ENCODE measurements around the gene NCOA7.

DNA sequence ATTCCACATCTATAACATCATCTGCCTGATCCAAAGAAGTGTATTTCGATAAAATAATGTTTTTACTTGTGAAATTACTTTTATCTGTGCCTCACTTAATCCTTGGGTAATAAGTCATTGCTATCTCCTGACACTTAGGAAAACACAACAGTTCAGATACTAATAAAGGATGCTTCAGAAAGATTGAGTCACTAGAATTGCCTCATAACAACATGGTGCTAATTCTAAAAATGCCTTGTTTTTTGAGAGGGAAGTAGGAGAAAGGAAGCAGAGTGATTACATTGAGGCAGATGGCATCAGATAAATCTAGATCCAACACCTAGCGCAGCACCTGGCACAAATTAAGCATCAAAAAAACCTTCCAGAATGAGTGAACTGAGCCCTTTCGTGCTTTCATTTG, 69.0 kb downstream of the NCOA7 start:
- TF ChIP-seq, protein P1, sequence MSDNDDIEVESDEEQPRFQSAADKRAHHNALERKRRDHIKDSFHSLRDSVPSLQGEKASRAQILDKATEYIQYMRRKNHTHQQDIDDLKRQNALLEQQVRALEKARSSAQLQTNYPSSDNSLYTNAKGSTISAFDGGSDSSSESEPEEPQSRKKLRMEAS (IDR thresholded peaks at IDR 0.05): no peak
- TF ChIP-seq EGR1 (IDR thresholded peaks at IDR 0.05; ENCODE audit: low read depth in 2 of 2) (no peak), RAD21 (IDR thresholded peaks at IDR 0.05) (no peak), YY1 (IDR thresholded peaks at IDR 0.05) (no peak)
- TF ChIP-seq, protein P2, sequence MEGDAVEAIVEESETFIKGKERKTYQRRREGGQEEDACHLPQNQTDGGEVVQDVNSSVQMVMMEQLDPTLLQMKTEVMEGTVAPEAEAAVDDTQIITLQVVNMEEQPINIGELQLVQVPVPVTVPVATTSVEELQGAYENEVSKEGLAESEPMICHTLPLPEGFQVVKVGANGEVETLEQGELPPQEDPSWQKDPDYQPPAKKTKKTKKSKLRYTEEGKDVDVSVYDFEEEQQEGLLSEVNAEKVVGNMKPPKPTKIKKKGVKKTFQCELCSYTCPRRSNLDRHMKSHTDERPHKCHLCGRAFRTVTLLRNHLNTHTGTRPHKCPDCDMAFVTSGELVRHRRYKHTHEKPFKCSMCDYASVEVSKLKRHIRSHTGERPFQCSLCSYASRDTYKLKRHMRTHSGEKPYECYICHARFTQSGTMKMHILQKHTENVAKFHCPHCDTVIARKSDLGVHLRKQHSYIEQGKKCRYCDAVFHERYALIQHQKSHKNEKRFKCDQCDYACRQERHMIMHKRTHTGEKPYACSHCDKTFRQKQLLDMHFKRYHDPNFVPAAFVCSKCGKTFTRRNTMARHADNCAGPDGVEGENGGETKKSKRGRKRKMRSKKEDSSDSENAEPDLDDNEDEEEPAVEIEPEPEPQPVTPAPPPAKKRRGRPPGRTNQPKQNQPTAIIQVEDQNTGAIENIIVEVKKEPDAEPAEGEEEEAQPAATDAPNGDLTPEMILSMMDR (IDR thresholded peaks at IDR 0.05; ENCODE audit: low read depth, low read length, missing input control): no peak
- TF ChIP-seq, protein P3, sequence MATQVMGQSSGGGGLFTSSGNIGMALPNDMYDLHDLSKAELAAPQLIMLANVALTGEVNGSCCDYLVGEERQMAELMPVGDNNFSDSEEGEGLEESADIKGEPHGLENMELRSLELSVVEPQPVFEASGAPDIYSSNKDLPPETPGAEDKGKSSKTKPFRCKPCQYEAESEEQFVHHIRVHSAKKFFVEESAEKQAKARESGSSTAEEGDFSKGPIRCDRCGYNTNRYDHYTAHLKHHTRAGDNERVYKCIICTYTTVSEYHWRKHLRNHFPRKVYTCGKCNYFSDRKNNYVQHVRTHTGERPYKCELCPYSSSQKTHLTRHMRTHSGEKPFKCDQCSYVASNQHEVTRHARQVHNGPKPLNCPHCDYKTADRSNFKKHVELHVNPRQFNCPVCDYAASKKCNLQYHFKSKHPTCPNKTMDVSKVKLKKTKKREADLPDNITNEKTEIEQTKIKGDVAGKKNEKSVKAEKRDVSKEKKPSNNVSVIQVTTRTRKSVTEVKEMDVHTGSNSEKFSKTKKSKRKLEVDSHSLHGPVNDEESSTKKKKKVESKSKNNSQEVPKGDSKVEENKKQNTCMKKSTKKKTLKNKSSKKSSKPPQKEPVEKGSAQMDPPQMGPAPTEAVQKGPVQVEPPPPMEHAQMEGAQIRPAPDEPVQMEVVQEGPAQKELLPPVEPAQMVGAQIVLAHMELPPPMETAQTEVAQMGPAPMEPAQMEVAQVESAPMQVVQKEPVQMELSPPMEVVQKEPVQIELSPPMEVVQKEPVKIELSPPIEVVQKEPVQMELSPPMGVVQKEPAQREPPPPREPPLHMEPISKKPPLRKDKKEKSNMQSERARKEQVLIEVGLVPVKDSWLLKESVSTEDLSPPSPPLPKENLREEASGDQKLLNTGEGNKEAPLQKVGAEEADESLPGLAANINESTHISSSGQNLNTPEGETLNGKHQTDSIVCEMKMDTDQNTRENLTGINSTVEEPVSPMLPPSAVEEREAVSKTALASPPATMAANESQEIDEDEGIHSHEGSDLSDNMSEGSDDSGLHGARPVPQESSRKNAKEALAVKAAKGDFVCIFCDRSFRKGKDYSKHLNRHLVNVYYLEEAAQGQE (IDR thresholded peaks at IDR 0.05): no peak
- TF ChIP-seq, protein P4, sequence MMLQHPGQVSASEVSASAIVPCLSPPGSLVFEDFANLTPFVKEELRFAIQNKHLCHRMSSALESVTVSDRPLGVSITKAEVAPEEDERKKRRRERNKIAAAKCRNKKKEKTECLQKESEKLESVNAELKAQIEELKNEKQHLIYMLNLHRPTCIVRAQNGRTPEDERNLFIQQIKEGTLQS (IDR thresholded peaks at IDR 0.05): no peak

All from liver (tissue), 3 donors.